B cell (primary cell): ENCODE measurements around the gene CTDP1.

ENCODE experiments used
- CTCF ChIP-seq: fragments of 200-600 bp; IDR thresholded peaks from one replicate; pipeline ENCODE4 v1.8.0; 2022; ENCODE audit warnings: antibody characterized with exemption, mild to moderate bottlenecking
- EZH2 ChIP-seq: IDR thresholded peaks from 2 replicates; pipeline ENCODE4 v1.6.1; 2012; ENCODE audit warnings: borderline replicate concordance, low read depth, mild to moderate bottlenecking, moderate library complexity, low read length; ENCODE audit not compliant: insufficient read depth, poor library complexity, severe bottlenecking

DNA sequence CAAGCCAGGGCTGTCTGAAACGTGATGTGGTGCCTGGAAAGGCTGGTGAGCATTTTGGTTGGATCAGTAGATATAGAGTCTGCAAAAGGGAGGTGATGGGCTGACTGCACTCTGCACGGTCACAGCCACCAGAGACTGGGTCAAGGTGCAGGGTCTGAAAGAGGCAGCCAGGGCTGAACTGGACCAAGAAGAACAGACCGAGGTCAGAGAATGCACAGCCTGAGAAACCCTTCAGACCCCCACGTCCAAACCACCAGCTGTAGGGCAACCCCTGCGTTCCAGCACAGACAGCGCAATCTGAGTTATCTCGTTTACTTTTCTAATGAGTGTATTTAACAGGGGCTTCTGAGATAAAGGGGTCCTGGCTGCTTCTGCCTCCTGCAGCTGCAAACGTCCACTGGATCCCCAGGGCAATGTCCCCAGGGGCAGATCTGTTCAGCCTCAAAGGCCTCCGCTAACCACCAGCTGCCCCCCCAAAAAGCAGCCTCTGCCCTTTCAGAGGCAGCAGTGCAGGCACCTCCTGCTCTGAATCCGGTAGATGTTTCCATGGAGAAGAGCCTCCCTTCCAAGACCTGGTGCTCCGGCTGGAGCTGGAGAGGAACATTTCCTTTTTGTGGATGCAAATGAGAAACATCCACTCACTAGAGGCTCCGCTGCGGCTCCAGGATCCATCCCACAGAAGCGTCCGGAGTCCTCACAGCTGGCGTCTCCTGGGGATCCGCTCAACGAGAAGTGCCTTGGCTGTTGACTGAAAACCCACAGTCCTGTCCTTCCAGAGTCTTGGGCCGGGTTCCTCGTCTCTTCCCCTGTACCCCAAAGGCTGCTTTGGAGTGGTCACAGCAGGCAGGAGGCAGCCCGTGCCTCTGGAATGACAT, 117.2 kb downstream of the CTDP1 start:
- TF ChIP-seq CTCF (no peak), EZH2 (no peak)
